SKM-1 treated with dmso at 0.1 percent for 144 hours (cell line): ENCODE data around the gene NDOR1.

ENCODE experiments used
- DNase-seq: peaks from one replicate; lab custom pipeline; 2025; ENCODE audit not compliant: unreplicated experiment; lab: John Stamatoyannopoulos, UW

NDOR1 gene

DNA sequence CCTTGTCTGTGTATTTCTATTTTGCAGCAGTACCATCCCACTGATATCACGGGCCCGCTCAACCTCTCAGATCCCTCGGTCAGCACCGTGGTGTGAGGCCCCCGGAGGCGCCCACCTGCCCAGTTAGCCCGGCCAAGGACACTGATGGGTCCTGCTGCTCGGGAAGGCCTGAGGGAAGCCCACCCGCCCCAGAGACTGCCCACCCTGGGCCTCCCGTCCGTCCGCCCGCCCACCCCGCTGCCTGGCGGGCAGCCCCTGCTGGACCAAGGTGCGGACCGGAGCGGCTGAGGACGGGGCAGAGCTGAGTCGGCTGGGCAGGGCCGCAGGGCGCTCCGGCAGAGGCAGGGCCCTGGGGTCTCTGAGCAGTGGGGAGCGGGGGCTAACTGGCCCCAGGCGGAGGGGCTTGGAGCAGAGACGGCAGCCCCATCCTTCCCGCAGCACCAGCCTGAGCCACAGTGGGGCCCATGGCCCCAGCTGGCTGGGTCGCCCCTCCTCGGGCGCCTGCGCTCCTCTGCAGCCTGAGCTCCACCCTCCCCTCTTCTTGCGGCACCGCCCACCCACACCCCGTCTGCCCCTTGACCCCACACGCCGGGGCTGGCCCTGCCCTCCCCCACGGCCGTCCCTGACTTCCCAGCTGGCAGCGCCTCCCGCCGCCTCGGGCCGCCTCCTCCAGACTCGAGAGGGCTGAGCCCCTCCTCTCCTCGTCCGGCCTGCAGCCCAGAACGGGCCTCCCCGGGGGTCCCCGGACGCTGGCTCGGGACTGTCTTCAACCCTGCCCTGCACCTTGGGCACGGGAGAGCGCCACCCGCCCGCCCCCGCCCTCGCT is 37.5 kb upstream of the NDOR1 start:
- no peak for DNase-seq

DNA sequence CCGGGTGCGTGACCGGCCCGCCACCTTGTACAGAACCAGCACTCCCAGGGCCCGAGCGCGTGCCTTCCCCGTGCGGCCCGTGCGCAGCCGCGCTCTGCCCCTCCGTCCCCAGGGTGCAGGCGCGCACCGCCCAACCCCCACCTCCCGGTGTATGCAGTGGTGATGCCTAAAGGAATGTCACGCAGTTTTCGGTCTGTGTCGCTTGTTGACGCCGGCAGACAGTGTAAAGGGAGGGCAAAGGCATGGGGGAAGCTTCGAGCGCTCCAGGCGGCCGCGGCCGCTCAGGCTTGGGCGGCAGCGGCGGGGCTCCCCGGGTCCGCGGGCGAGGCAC is 37.0 kb upstream of the NDOR1 start:
- no peak for DNase-seq

GRCh38 chr9:137168904-137169856 is 36.3 kb upstream of the NDOR1 start:
- DNase-seq, result no peak

DNA sequence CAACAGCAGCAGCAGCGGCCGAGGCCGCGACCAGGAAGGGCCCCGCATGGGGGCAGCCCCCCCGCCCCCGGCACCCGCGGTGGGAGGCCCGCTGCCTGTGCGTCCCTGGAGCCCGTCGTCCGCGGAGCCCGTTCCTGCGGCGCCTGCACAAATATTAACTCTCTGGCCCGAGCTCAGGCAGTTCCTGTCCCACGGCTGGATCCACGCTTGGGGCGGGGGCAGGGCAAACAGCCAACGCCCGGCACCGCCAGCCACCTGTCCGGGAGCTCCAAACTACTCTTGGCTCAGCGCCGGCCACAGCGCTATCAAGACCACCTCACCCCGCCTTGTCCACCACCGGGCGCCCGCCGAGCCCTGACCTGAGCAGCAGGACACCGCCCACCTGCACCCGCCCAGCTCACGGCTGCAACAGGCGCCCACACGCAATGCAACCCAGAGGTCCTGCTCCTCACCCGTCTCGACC is 35.6 kb upstream of the NDOR1 start, which contains the start of gene LRRC26:
LRRC26 (minus strand) TSS at position 156 of the 463 bp plus-strand sequence; CDS start at position 48, 108 bp downstream.
- DNase-seq, result no peak

- DNase-seq, result no peak
Observed at GRCh38 chr9:137170486-137171148, 34.9 kb upstream of the NDOR1 start.

GRCh38 chr9:137171149-137171900 is 34.2 kb upstream of the NDOR1 start:
- DNase-seq, result no peak

DNA sequence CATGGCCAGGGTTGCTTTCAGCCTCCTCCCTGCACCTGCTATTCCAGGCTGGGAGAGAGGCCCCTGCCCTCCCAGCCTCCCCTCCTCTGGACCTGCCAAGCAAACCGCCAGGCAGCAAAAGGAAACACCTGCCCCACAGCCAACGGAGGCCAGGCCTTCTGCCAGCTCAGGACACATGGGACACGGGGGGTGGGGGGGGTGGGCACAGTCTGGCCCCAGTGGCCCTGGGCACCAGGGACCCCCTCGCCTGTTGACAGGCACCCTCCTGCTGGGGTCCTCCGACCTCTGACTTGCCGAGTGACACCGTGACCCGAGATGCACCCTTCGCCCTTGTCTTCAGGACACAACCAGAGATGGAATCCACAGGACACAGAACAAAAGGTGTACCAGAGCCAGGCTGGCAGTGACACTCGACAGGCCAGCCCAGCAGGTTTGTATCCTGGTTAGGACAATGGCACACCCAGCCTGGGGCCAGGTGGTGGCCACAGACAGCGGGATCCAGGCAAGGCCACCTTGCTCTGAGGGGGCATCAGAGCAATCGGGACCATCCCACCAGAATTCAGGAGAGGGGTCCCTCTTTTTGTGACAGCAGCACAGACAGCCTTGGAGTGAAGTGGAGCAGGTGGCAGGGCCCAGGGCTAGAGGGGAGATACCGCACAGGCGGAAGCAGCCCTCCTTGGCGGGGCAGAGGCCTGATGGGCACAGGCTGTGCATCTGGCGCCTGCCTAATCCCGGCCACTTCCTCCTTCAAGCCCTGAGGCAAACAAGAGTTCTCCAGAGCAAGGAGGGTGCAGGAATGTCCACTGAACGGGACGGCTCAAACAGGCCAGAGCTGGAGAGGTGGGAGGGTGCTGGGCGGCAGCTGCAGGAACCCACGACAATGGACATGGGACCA is 32.4 kb upstream of the NDOR1 start:
- no peak for DNase-seq

DNA sequence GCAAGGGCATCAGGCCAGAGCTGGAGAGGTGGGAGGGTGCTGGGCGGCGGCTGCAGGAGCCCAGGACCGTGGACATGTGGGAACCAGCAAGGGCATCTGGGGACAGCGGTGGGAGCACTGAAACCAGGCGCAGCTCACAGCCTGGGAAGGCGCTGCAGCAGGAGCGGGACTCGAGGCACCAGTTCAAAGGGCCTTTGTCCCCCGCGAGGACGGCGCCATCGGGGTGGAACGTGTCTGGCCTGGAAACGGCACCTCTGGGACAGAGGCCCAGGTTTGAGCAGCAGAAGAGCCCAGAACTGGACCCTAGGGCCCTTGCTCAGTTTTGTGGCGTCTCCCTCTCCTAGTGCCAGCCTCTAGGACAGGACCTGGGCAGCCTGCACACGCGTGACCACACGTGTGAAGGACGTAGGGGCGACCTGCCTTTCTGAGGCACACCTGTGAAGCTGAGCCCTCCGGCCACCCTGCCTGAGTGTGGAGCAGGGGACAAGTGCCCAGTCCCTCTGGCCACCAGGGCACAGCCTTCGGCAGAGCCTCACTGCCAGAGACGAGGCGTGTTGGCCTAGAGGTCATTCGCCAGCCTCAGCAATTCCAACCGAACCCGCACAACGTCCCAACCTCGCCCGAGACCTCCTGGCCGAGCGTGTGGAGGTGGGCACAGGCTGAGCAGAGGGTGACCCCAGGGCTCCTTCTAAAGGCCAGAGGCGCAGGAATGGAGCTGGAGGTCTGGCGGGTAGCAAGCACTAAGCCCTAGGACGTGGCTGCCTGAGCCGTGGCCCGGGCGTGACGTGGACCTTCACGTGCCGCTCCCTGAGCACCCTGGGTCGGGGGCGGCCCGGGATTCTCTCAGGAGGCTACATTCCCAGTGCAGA is 31.5 kb upstream of the NDOR1 start:
- DNase-seq, result no peak

DNA sequence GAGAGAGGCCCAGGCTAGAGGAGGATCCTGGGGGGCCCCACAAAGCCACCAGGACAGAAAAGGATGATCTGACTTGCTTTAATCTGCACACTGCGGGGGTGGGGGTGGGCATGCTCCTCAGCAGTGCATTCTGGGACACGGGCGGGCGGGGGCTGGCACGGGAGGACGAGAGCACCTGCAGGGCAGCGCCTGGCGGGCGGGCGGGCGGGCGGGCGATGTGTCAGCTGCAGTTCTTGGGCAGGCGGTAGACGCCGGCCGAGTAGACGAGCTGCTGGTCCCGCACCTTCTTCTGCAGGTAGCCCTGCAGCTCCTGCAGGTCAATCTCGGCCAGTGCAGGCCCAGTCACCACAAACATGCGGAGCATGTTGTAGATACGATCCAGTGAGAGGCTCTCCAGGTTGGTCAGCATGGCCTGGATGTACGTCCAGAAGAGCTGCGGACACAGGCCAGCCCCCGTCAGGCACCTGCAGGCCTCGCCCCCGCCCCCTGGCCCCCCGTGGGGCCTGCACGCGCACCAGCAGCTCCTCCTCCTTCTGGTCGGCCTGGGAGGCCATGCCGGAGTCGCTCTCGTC is 30.7 kb upstream of the NDOR1 start:
- DNase-seq, result no peak

DNA sequence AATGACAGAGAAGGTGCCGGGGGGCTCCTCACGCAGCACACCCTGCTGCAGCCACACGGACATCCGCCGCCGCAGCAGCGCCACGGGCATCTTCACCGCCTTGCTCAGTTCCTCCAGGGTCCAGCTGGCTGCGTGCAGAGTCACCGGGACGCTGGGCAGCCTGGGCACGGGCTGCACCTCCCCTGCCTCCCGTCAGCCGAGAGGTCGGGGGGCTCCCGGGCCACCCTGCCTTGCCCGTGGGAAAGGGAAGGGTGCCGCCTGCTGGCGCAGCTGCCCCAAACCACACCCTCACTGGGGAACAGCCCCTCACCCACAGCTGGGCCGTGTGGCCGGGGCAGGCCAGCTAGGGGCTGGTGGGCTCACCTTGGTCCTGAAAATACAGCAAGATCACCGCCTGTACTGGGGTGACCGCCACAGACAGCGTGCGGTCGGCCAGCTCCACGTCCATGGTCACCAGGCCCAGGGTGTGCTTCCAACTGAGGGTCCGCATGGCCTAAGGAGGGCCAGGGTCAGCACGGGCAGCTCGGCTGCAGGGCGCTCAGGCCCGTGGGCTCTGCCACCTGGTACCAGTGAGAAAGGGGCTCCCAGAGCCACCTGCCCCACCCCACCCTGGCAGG is 30.0 kb upstream of the NDOR1 start:
- no peak for DNase-seq

- no peak for DNase-seq
Observed at GRCh38 chr9:137176302-137177182, 29.0 kb upstream of the NDOR1 start.

DNA sequence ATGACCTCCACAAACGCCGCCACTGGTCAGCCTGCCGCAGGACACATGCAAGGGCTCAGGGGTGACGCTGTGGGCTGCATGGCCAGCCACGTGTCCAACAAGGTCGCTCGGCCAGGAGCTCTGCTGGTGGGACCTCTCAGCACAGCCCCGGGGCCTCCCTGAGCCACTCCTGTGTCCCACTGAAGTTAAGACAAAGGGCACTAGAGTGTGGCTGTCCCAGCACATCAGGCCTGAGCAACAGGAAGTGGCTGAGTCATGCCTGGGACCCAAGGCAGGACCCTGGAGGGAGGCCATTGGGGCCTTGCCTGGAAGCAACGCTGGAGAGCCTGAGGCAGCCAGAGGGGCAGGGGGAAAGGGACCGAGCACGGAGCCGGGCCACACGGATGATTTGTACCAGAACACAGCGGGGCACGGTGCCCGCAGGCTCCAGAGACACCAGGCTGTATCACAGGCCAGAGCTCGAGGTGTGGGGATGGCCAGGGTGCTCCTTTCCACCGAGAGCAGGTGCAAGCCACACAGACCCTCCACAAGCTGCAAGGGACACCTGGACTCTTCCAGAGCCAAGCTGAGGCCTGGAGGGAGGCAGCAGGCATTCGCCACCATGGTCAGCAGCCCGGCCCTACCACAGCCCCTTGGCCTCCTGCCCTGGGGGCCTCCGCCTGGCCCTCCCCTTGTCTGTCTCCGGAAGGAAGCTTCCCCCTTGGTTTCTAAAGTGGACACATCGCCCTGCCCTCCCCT is 27.1 kb upstream of the NDOR1 start:
- no peak for DNase-seq

DNA sequence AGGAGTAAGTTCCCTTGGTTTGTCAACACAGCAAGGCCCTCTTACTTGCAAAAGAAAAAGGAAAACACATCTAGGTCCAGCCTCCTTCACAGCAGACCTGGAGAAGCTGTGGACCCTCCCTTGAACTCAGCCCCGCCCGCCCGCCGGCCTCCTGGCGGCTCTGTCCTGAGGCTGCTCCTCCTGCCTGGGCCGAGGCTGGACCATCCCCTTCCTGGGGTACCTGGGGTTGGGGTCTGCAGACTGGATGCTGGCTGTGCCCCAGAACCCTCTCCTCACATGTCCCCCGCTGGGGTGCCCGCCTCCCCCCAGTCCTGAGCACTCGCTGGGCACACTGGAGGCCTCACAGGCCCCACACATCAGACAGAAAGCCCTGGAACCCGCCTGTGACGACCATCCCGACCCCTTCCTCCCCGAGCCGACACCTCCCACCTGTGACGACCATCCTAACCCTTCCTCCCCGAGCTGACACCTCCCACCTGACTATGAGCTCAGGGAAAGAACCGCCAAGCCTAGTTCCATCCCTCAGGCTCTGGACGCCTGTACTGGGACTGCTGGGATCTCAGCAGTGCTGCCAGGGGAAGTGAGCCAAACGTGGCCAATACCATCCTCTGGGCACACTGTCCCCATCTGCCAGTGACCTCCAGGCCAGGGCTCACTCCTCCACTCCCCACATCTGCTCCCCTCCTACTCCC is 26.4 kb upstream of the NDOR1 start:
- DNase-seq, result no peak

DNA sequence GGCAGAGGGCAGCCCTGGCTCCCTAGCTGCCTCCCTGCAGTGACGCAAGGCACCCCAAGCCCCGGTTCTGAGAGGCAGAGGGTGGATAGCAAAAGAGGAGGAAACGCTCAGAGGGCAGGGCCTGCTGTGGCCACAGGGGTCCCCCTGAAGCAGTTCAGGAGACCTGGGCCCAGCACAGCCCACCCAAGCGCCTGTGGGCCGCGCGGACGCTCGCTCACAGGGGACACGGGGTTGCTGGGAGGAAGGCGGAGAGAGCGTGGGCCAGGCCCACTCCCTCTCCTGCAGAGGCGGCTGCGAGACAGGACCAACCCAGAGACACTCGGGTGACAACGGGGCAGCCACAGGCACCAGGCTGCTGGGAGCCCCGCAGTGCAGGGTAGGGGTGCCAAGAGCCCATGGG is 25.7 kb upstream of the NDOR1 start:
- no peak for DNase-seq

DNA sequence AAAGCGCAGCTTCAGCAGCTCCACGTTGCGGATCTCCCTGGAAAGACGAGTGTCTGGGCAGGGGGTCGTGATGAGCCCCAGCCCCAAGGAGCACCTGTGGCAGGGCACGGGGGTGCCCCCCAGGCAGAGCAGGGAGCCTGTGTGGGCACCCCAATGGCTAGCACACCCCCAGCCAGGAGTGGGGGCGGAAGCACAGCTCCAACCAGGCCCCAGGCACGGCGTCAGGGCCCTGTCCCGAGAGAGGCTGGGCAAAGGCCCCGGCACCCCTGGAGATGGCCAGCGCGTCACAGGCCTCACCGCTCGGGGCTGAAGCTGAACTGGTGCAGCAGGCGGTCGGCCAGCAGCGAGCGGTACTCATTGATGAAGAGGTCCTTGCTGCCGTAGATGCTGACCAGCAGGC is 25.0 kb upstream of the NDOR1 start:
- no peak for DNase-seq

DNA sequence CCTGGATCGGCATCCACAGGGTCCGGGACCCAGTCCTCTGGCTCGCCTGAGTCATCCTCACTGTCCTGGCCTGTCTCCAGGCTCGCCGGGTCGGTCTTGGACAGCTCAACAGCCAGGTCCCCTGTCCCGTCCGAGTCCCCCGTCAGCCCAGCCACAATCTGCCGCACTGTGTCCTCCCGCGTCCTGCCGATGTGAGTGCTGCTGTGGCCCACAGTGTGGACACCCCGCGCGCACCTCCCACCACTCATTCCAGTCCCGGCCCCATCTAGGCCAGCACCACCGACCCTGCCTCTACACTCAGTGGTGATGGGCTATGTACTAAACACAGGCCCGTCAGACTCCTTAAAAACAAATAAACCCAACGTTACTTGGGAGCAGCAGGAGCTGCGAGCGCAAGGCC is 23.8 kb upstream of the NDOR1 start:
- no peak for DNase-seq
